K562 (cell line): Measurements from ENCODE around the gene NNAT. TPM values are rescaled to one million over a fixed set of nuclear protein-coding genes. Genes with fewer than 3 reads are reported as not detected.

Experiments used
- NCOA6 ChIP-seq: fragments of 450-650 bp; IDR thresholded peaks from 2 replicates; pipeline ENCODE4 v1.6.1; 2017; ENCODE audit warnings: mild to moderate bottlenecking
- POLR2AphosphoS2 ChIP-seq: IDR thresholded peaks from 2 replicates; pipeline ENCODE4 v1.6.1; 2012; ENCODE audit warnings: low read length, improper control_type of control experiment
- SIX5 ChIP-seq, 2 experiments: IDR thresholded peaks; 2 replicates each; pipeline ENCODE4 v1.6.1; 2011; ENCODE audit warnings: low read length in 2 of 2, borderline replicate concordance in 1 of 2, low read depth in 1 of 2, mild to moderate bottlenecking in 1 of 2, moderate library complexity in 1 of 2; ENCODE audit not compliant: insufficient read depth in 1 of 2
- SRSF9 ChIP-seq: fragments of 200-400 bp; formaldehyde crosslinking; IDR thresholded peaks from 2 replicates; pipeline ENCODE4 v1.6.1; 2017; ENCODE audit warnings: low read depth, low read length, borderline replicate concordance
- TRIM25 ChIP-seq: fragments of 450-650 bp; IDR thresholded peaks from 2 replicates; pipeline ENCODE4 v1.7.0; 2016; ENCODE audit warnings: borderline replicate concordance
- ZBTB2 ChIP-seq: fragments of 450-650 bp; IDR thresholded peaks from 2 replicates; pipeline ENCODE4 v1.6.1; 2016; ENCODE audit warnings: antibody characterized with exemption
- polyA plus RNA-seq, 8 experiments: library from polyadenylated mRNA; depleted of rRNA in 4 of 8; stranded (reverse) in 5 of 8; unstranded in 3 of 8; fragments of >200 nt; fragmentation: Nextera tagmentation in 2 of 8; fragmentation: Illumina TruSeq in 1 of 8; extraction: Ambion mirVana in 2 of 8; extraction: Trizol in 1 of 8; gene quantifications; 2 replicates each; pipeline versions ENCODE4 v1.2.1 to v1.2.3, GENCODE V29; 2011 to 2014; ENCODE audit warnings: inconsistent platforms in 1 of 8, missing spikeins in 1 of 8
- total RNA-seq, 7 experiments: library from RNA; depleted of rRNA in 6 of 7; stranded (reverse); fragments of >200 nt in 6 of 7; fragmentation: Illumina TruSeq in 2 of 7; extraction: Trizol in 2 of 7; gene quantifications; 2 replicates each; pipeline versions ENCODE4 v1.2.1 to v1.2.3, GENCODE V29; 2011 to 2021; ENCODE audit warnings: low replicate concordance in 1 of 7

Gene NNAT
- total and polyA plus RNA-seq, 9 of the 15 experiments (the other 6 are each of a cell fraction or from before 2014, with no cell fraction given), result 0.13 TPM; not detected in 8

GRCh38 chr20:37516811-37517750 is 4.0 kb upstream of the NNAT start (continued):
- TF ChIP-seq SRSF9, result no peak
- no peak for TF ChIP-seq SIX5 (IDR thresholded peaks at IDR 0.05; ENCODE audit: borderline replicate concordance in 1 of 2, insufficient read depth in 1 of 2, low read depth in 1 of 2, low read length in 2 of 2)
- TF ChIP-seq NCOA6, result no peak
- no peak for TF ChIP-seq POLR2AphosphoS2
- no peak for TF ChIP-seq ZBTB2
- TF ChIP-seq TRIM25, result no peak
